ENCODE data around the gene CCDC102A.
"Not testable (repeated sequence)": the region's sequence is repeated elsewhere in the genome, so short reads cannot be mapped to it uniquely, and the experiment has no call there.

CCDC102A gene

DNA sequence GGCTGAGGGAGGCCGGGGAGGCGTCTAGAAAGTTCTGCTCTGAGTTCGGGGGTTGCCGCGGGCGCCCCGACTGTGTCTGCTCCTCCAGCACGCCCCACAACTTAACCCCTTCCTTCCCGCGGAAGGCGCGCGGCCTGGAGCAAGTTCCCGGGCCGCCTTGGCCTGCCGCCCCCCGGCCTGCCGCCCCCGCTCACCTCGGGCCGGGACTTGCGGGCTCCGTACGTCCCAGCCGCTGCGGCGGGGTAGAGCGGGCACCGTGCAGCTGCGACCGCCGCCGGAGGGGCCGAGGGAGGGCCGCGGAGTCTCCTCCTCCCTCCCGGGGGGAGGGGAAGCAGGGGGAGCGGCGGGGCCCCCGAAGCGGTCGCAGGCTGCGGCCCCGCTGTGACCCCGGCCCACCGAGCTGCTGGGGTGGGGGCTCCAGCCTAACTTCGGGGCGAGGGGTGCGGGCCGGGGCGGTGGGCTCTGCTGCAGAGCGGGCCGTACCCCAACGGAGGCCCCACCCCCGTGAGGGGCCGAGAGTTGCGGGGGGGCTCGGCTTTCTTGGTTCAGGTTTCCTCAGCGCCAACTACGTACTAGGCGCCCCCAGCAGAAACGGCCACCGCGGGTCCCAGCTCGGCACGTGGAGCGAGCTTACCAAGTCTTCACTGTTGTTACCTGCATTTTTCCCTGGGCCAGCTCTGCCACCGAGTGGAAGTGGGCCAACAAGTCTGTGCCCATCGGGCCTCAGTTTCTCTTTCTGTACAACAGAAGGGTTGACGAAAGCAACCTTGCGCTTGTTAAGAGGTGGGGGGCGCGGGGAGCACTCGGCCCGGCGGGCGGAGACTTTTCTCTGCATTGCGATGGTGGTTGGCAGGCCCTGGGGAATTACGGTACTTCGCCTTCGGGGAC lies at the start of gene CCDC102A:
CCDC102A (minus strand) TSS at position 266 of the 888 bp plus-strand sequence. CDS start 7,394 bp downstream, outside the sequence.
- DNase-seq (ENCODE audit: low spot score): no peak

DNA sequence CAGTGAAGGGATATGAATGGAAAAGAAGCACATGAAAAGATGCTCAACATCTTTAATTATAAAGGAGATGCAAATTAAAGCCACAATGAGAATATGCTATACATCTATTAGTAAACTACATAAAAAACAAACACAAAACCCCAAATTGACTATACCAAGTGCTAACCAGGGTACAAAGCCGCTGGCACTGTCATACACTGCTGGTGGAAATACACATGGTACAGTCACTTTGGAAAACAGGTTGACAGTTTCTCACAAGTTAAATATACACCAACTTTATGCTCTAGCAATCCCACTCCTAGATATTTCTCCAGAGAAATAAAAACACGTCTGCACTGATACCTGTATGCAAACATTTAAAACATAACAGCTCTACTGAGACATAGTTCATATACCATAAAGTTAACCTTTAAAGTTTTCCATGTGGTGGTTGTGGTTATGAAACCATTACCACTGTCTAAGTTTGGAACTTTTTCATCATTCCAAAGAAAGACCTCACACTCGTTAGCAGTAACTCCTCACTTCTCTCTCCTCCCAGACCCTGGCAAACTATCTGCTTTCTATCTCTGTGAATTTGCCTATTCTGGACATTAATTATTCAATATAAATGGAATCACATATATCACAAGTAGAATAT lies 48.8 kb upstream of the CCDC102A start:
- DNase-seq (ENCODE audit: low spot score): no peak

DNA sequence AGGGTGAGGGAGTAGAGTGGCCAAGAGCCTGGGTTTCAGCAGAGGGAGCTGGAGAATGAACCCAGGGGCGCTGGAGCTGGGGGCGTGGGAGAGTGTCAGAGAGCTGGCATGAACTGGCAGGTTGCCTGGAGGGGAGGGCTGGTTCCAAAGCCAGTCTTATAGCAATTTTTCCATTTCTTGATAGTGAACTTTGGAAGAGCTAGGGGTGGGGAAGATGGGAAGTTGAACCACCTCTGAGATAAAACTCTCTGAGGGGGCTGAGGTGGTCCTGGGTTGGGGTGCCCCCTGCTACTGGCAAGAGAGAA lies 42.9 kb upstream of the CCDC102A start:
- DNase-seq (ENCODE audit: low spot score): no peak

DNA sequence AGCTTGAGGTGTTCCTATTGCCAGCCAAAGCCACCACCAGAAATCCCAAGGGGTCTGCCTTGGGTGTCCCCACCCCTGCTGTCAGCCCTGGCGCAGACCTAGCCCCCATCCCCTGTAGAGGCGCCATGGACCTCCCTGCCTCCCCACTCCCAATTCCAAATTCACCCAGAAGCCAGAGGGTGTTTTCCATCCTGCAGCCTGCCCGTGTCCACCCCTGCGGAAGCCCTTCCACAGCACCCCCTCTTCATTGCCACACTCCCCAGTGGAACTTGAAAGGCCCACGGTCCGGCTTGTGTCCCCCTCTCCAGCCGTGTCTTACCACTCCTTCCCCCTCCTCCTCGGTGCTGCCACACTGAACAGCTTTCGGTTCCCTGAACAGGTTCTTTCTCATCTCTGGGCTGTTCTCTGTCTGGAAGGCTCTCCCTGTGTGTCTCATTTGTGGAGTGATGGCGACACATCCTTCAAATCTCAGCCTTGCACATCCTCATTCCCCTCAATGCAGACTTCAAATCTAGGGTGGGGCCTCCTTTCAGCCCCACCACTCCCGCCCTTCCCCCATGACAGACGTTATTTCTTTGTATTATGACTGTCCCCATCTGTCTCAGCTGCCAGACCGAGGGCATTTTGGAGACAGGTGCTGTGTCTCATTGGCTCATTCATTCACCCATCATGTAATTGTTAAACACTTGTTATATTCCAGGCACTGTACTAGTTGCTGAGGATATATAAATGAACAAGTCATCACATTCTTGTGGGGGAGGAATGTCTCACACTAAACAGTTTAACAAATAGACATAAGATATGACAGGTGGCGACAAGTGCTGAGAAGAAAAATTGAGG lies 42.4 kb upstream of the CCDC102A start:
- DNase-seq (ENCODE audit: low spot score): no peak

DNA sequence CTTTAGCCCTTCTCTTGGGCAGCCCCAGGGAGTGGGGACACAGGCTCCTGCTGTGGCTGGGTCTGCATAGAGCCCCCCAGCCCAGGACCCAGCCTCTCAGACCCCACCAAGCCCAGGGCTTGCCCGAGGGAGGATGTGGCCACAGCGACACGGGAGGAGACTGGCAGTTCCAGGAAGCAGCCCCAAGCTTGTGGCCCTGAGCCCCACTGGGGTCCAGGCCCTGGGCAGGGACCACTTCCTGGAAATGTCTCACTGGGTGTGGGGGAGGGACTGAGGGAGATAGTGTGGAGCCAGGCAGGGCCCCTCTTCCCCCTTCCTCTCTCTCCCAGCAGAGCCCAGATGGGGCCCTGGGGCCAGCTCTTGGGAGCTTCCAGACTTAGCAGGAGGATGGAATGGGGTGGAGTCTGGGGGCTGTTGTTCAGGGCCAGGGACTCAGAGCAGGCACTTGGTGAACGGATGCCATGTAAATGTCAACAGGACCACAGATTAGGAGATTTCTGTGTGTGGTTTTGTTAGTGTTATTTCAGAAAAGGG lies 41.4 kb upstream of the CCDC102A start:
- no peak for DNase-seq (ENCODE audit: low spot score)

DNA sequence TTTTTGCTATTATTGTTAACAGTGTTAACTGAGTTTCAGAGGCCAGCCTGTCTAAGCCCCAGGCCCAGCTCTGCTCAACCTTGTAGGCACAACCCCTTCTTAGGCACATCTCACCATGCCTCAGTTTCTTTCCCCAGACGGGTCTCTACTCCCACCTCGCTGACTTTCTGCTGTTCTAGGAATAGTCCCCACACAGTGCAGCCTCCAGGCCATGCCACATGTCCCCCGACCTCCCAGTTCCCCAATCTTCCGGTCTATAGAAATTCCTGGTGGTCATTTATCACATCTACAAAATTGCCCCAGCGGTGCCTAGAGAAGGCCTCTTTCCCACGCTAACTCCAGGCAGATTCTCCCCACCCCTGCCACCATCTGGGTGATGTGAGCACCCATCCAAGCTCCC lies 40.8 kb upstream of the CCDC102A start:
- no peak for DNase-seq (ENCODE audit: low spot score)

DNA sequence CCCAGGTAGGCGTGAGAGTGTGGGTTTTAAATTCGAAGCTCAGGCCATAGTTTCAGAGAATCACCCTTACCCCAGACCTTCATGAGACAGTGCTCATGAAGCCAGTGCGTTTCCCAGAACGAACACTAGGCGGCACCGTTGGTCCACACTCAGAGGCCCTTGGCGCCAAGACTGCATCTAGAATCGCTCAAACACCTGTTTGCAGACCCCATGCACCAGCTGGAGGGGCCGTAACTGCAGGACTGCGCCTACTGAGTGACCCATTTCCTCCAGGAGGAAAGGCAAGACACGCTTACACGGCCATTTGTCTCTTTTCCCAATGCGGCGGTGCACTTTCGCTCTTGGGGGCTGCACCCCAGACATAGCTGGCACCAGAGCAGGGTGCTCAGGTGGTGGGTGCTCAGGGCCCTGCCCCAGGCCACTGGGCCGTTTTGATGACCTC lies 40.1 kb upstream of the CCDC102A start:
- peak; percentile 72 for DNase-seq (ENCODE audit: low spot score)

DNA sequence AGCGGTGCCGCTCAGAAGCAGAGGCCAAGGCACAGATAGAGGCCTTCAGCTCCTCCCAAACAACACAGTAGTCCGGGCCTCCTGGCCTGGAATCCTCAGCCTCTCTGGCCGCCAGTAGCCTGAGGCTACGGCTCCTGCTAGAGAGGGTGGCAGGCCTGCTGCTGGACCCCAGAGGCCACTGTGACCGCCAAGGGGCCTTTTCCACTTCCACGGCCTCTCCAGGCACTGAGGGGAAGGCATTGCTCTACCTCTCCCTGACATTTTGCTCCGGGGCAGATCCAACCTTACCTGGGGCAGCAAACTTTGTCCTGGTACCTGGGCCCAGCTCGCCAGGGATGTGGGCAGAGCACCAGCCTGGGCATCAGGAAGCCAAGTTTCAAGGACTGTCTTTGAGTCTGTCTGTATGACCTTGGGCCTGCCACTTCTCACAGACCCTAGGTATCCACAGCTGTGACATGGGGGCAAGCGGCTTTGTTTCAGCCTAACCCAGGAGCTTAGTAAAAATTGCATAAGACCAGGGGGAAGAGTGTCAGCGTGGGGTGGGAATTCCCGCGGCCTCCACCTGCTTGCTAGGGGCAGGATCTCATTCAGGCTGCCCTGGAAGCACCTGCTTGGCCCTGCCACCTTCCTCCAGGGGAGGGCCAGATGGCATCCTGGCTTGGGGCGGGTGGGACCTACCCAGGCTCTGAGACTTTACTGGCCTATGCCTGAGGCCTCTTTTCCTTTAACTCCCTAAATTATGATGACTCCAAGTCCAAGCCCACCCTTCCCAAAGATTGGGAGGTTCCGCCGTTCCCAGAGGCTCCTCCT lies 39.3 kb upstream of the CCDC102A start:
- no peak for DNase-seq (ENCODE audit: low spot score)

DNA sequence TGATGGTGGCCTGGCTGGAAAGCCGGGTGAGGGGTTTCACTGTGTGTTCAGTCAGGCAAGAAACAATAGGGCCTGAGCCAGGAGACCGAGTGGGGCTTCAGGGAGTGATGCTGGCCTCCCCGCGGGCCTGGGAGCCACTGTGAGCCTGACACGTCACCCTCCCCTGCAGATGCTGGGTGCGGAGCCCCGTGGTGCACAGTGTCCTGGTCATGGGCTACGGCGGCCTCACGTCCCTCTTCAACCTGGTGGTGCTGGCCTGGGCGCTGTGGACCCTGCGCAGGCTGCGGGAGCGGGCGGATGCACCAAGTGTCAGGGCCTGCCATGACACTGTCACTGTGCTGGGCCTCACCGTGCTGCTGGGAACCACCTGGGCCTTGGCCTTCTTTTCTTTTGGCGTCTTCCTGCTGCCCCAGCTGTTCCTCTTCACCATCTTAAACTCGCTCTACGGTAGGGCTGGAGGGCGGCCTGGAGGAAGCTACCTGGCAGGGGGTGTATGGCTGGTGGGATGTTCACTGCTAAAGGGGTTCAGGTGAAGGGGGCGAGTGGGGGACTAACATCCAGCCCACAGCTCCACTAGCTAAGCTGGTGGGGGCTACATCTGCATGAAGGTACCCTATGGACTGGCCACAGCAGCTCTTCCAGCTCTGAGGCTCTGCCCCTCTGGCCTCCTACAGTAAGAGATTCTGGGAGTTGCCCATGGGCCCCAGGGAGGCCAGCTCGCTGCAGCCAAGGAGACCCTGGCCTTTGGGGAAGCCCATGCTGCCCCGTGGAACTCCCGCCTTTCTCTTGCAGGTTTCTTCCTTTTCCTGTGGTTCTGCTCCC lies 38.5 kb upstream of the CCDC102A start:
- no peak for DNase-seq (ENCODE audit: low spot score)

DNA sequence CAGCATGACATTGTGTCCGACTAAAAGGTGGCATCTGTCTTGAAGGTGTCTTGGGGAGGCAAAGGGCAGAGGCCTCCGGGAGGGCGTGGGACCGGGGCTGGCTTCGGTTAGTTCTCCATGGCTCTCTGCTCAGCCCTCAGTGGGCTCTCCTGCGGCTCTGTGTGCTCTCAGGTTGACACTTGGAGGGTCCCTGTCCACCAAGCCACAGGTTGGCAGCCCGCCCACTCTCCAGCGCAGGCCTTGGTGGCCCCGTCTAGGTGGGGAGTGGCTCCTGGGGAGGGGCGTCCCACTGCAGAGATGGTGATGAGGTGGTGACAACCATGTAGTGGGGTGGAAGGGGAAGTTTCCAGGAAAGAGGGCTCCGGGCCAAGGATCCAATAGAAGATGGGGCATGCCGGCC lies 37.7 kb upstream of the CCDC102A start:
- DNase-seq (ENCODE audit: low spot score): no peak

DNA sequence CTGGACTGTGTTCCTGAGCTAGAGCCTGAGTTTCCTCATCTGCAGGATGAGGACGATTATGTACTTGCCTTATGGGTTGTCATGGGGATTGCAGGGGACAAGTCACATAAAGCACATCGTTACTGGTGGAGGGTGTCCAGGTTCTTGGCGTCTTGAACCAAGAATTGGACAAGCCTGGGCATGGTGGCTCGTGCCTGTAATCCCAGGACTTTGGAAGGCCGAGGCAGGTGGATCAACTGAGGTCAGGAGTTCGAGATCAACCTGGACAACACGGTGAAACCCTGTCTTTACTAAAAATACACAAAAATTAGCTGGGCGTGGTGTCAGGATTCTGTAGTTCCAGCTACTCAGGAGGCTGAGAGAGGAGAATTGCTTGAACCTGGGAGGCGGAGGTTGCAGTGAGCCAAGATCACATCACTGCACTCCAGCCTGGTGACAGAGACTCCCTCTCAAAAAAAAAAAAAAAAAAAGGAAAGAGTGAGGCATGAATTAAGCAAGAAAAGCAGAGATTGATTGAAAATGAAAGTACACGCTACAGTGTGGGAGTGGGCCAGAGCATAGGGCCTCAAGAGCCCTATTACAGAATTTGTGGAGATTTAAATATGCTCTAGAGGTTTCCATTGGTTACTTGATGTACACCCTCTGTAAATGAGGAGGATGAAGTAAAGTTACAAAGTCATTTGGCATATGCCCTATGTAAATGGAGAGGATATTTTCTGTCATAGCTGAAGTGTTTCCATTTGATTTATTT lies 36.8 kb upstream of the CCDC102A start:
- DNase-seq (ENCODE audit: low spot score): no peak

DNA sequence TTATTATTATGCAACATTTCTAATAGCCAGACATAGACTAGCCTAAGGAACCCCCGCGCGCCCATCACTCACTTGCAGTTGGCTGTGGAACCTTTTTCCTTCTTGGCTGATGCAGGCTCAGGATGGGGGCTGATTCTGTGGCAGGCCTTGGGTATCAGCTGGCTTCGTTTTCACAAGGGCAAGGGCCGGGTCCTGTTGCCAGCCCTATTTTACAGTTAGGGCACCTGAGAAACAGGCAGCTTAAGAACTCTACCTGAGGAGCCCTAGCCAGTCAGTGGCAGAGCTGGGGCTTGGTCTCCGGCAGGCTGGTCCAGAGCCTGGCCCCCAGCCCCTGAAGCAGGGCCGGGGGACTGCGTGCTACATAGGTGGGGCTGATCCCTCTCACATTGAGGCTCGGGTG lies 34.7 kb upstream of the CCDC102A start:
- DNase-seq (ENCODE audit: low spot score): no peak

DNA sequence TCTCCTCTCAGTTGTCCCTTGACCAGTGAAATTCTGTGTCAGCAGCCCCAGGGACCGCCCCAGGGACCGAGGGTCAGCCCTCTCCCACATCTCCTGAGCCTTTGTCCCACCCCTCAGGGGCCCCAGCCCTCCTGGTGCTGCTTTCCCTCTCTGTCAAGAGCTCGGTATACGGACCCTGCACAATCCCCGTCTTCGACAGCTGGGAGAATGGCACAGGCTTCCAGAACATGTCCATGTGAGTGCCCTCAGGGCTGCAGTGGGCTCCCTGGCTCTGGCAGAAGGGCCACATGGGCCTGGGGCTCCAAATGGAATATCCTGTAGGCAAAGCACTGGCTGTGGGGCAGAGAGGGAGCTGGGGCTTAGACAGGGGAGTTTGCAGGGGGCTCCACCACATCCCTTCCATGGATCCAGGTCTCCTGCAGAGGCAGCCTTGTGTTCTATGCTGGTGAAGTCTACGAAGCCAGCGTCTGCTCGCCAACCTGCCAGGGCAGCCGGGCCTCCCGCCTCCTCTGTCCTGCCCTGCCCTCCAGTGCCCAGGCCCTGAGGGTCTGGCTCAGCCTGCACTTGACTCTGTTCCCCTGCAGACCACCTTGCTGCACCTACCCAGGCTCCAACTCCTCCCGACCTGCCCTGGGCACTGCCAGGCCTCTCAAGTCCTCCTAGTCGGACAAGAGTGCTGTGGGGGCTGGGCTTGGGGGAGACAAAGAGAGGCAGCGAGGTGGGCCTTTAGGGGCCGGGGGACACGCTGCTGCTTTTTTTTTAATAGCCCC lies 34.1 kb upstream of the CCDC102A start:
- no peak for DNase-seq (ENCODE audit: low spot score)

DNA sequence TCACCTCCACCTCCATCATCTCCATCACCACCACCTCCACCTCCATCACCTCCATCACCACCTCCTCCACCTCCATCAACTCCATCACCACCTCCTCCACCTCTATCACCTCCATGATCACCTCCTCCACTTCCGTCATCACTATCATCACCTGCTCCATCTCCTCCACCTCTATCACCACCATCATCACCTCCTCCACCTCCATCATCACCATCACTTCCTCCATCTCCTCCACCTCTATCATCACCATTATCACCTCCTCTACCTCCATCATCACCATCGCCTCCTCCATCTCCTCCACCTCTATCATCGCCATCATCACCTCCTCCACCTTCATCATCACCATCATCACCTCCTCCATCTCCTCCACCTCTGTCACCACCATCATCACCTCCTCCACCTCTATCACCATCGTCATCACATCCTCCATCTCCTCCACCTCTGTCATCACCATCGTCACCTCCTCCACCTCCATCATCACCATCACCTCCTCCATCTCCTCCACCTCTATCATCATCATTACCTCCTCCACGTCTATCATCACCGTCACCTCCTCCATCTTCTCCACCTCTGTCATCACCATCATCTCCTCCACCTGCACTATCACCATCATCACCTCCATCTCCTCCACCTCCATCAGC lies 33.1 kb upstream of the CCDC102A start:
- no peak for DNase-seq (ENCODE audit: low spot score)

DNA sequence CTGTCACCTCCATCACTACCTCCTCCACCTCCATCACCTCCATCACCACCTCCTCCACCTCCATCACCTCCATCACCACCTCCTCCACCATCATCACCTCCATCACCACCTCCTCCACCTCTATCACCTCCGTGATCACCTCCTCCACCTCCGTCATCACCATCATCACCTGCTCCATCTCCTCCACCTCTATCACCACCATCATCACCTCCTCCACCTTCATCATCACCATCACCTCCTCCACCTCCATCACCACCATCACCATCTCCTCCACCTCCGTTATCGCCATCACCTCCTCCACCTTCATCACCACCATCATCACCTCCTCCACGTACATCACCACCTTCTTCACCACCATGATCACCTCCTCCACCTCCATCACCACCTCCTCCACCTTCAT lies 32.4 kb upstream of the CCDC102A start:
- DNase-seq (ENCODE audit: low spot score): not testable (repeated sequence)

DNA sequence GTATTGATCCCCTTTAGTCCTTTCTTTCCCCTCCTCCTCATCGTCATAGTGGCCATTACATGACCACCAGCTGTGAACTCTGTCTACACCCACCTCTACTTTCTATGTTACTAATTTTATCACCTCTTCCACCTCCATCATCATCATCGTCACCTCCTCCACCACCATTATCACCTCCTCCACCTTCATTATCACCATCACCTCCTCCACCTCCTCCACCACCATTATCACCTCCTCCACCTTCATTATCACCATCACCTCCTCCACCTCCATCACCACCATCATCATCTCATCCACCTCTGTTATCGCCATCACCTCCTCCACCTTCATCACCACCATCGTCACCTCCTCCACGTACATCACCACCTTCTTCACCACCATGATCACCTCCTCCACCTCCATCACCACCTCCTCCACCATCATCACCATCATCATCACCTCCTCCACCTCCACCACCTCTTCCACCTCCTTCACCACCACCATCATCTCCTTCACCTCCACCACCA lies 31.9 kb upstream of the CCDC102A start:
- DNase-seq (ENCODE audit: low spot score): no peak

DNA sequence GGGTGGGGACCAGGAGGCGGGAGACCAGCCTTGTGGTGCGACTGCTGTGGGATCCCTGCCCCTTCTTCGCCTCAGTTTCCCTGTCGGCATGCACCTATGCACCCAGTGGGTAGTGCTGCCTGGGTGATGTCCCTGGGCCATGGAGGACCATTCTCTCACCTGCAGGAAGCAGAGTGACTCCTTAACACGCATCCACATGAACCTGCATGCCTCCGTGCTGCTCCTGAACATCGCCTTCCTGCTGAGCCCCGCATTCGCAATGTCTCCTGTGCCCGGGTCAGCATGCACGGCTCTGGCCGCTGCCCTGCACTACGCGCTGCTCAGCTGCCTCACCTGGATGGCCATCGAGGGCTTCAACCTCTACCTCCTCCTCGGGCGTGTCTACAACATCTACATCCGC lies 31.3 kb upstream of the CCDC102A start:
- no peak for DNase-seq (ENCODE audit: low spot score)

DNA sequence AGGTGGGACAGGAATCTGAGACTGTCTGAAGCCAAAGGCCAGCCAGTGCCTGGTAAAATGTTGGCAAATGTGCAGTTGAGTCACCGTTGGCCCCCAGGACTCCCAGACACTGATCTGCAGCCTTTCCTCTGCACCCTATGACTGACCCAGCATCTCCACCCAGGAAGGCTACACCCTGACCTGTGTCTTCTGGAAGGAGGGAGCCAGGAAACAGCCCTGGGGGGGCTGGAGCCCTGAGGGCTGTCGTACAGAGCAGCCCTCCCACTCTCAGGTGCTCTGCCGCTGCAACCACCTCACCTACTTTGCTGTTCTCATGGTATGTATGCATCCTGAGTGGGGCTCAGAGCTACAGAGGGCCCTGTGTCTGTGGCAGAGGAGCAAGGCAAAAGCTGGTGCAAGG lies 30.1 kb upstream of the CCDC102A start:
- DNase-seq (ENCODE audit: low spot score): no peak
